Right renal pelvis (tissue), 4 donors: Measurements from ENCODE around the gene IMPACT. TPM values are rescaled to one million over a fixed set of nuclear protein-coding genes. Genes with fewer than 3 reads are reported as not detected.

Source experiments
- polyA plus RNA-seq, 4 donors: library from polyadenylated mRNA; unstranded; fragments of 120-200 nt; gene quantifications; one replicate each; pipeline ENCODE4 v1.2.1, GENCODE V29; 2013; ENCODE audit not compliant: insufficient read length in 4 of 4

The IMPACT gene
- polyA plus RNA-seq, 4 donors, result 61.3 to 83.9 (median 70.8) TPM

Other genes with a start within 250 kb of the IMPACT start
- gene OSBPL1A, start 28.8 kb upstream of the IMPACT start, polyA plus RNA-seq, result 10 to 100 TPM; 51.2 to 57.4 (median 52.4) TPM
- under 1 TPM; 0.06 to 0.20 (median 0.10) TPM for gene HRH4, start 34.0 kb downstream of the IMPACT start, polyA plus RNA-seq